Left ventricle myocardium inferior (tissue), 1 donor: ENCODE results near the gene ARAP3. TPM values are rescaled to one million over a fixed set of nuclear protein-coding genes. Genes with fewer than 3 reads are reported as not detected.

Experiments used
- DNase-seq: peaks from one replicate; pipeline ENCODE4 v3.0.0-alpha.2; 2020
- H3K27ac ChIP-seq: fragments of 200-600 bp; replicated peaks from 2 replicates; pipeline ENCODE4 v1.8.0; 2021
- H3K27me3 ChIP-seq: fragments of 200-600 bp; 2 replicates; pipeline ENCODE4 v1.8.0; 2021; ENCODE audit warnings: low read depth
- H3K36me3 ChIP-seq: fragments of 200-600 bp; 2 replicates; pipeline ENCODE4 v1.8.0; 2021
- H3K4me1 ChIP-seq: fragments of 200-600 bp; 2 replicates; pipeline ENCODE4 v1.8.0; 2021
- H3K4me3 ChIP-seq: fragments of 200-600 bp; 2 replicates; pipeline ENCODE4 v1.8.0; 2021; ENCODE audit warnings: mild to moderate bottlenecking, moderate library complexity
- H3K9me3 ChIP-seq: fragments of 200-600 bp; replicated peaks from 2 replicates; pipeline ENCODE4 v1.8.0; 2021
- CTCF ChIP-seq: fragments of 200-600 bp; IDR thresholded peaks from 2 replicates; pipeline ENCODE4 v1.8.0; 2021; ENCODE audit warnings: antibody characterized with exemption, mild to moderate bottlenecking, borderline replicate concordance
- intact Hi-C: fragments of 100-400 bp; cut with micrococcal nuclease; formaldehyde crosslinking; loops from one replicate; pipeline ENCODE4 v1.11.0; 2022
- total RNA-seq: library from RNA; stranded (reverse); fragmentation: NEBNext Ultra II Directional; extraction: Animal tissue kit (Norgen Biotek cat#: 25700); gene quantifications from one replicate; pipeline ENCODE4 v1.2.1, GENCODE V29; 2021
- donor health status: DM: no; HTN: yes; CAD: no; lungs with severe emphysema.

Gene ARAP3
- total RNA-seq, 1 donor from 2014 or later, result 15.2 TPM

GRCh38 chr5:141668601-141669265 is 13.3 kb downstream of the ARAP3 start:
- Histone ChIP-seq H3K9me3 (no peaks in the 10 kb centered on the region), H3K27me3 (no peaks in the 10 kb centered on the region), H3K4me1 (peaks cover 12% of the 10 kb centered on the region), H3K27ac (no peak overlapping the region), H3K4me3 (no peak overlapping the region), H3K36me3 (peaks cover 42% of the 10 kb centered on the region)
- DNase-seq, result no peak
- intact Hi-C loops, result no loop called here
- TF ChIP-seq CTCF, result no peak

- Histone ChIP-seq H3K9me3 (no peaks in the 10 kb centered on the region), H3K4me1 (peaks cover 4% of the 10 kb centered on the region), H3K27ac (no peak overlapping the region), H3K4me3 (no peak overlapping the region), H3K27me3 (no peaks in the 10 kb centered on the region), H3K36me3 (peaks cover 47% of the 10 kb centered on the region)
- no peak for DNase-seq
- intact Hi-C loops, result no loop called here
- TF ChIP-seq CTCF, result no peak
These were observed 15.8 kb downstream of the ARAP3 start for GRCh38 chr5:141665995-141666940.

- intact Hi-C loops, result no loop called here
- Histone ChIP-seq H3K9me3 (no peaks in the 10 kb centered on the region), H3K4me3 (no peak overlapping the region), H3K4me1 (peaks cover 4% of the 10 kb centered on the region), H3K27ac (no peak overlapping the region), H3K36me3 (peaks cover 51% of the 10 kb centered on the region), H3K27me3 (no peaks in the 10 kb centered on the region)
- TF ChIP-seq CTCF, result peak; percentile 92
- DNase-seq, result peak; percentile 76
These were observed 17.1 kb downstream of the ARAP3 start for GRCh38 chr5:141664733-141665461.

GRCh38 chr5:141663506-141663905 is 18.5 kb downstream of the ARAP3 start:
- no peak overlapping the region for H3K4me3 ChIP-seq
- H3K27me3 ChIP-seq, result no peaks in the 10 kb centered on the region
- H3K36me3 ChIP-seq, result peaks cover 63% of the 10 kb centered on the region
- no peak for TF ChIP-seq CTCF
- H3K9me3 ChIP-seq, result no peaks in the 10 kb centered on the region
- no peak for DNase-seq
- H3K4me1 ChIP-seq, result peaks cover 4% of the 10 kb centered on the region
- no peak overlapping the region for H3K27ac ChIP-seq
- intact Hi-C loops, result no loop called here

- H3K4me1 ChIP-seq, result peaks cover 4% of the 10 kb centered on the region
- no peak for DNase-seq
- no peak overlapping the region for H3K27ac ChIP-seq
- no peaks in the 10 kb centered on the region for H3K27me3 ChIP-seq
- no peaks in the 10 kb centered on the region for H3K9me3 ChIP-seq
- H3K4me3 ChIP-seq, result no peak overlapping the region
- no peak for TF ChIP-seq CTCF
- H3K36me3 ChIP-seq, result peaks cover 75% of the 10 kb centered on the region
- intact Hi-C loops, result no loop called here
These were observed 20.0 kb downstream of the ARAP3 start for GRCh38 chr5:141662028-141662427.
